H1 (cell line): ENCODE results near the gene ARMC3. TPM values are rescaled to one million over a fixed set of nuclear protein-coding genes. Genes with fewer than 3 reads are reported as not detected.

Source experiments
- CHD2 ChIP-seq: IDR thresholded peaks from 2 replicates; pipeline ENCODE4 v1.6.1; 2012; ENCODE audit warnings: low read length, improper control_type of control experiment
- EGR1 ChIP-seq: IDR thresholded peaks from 2 replicates; pipeline ENCODE4 v1.6.1; 2011; ENCODE audit warnings: low read depth, low read length, borderline replicate concordance
- POLR2A ChIP-seq, 2 experiments: IDR thresholded peaks; 1 replicate in 1 of 2; 2 replicates in 1 of 2; pipeline ENCODE4 v1.6.1; 2011; ENCODE audit warnings: low read depth in 2 of 2, low read length in 2 of 2, mild to moderate bottlenecking in 2 of 2; ENCODE audit errors: control extremely low read depth in 1 of 2
- POLR2AphosphoS5 ChIP-seq: IDR thresholded peaks from 2 replicates; pipeline ENCODE4 v1.6.1; 2011; ENCODE audit warnings: low read depth, low read length
- TAF7 ChIP-seq: optimal IDR thresholded peaks from 2 replicates; pipeline ENCODE3; 2011; ENCODE audit warnings: low read depth, mild to moderate bottlenecking, inconsistent platforms, low read length, moderate library complexity, borderline replicate concordance
- polyA plus RNA-seq, 7 experiments: library from polyadenylated mRNA; depleted of rRNA in 3 of 7; stranded (reverse) in 5 of 7; unstranded in 2 of 7; fragments of >200 nt in 5 of 7; fragments of 200-250 nt in 2 of 7; gene quantifications; 1 replicate in 5 of 7; 2 replicates in 1 of 7; 4 replicates in 1 of 7; pipeline versions ENCODE4 v1.2.1 to v1.2.3, GENCODE V29; 2011 to 2013; ENCODE audit warnings: missing spikeins in 2 of 7, mixed read lengths in 2 of 7
- total RNA-seq: library from RNA; stranded (reverse); fragmentation: NEBNext Ultra II Directional; extraction: Animal tissue kit (Norgen Biotek cat#: 25700); gene quantifications from 2 replicates; pipeline ENCODE4 v1.2.1, GENCODE V29; 2021
- TF ChIP-seq, protein P1 (sequence below): IDR thresholded peaks from 2 replicates; pipeline ENCODE4 v1.6.1; 2012; ENCODE audit warnings: low read length, inconsistent platforms

ARMC3 gene
- total and polyA plus RNA-seq, 2 of the 8 experiments (the other 6 are each of a cell fraction or from before 2014, with no cell fraction given), result 0.15 TPM

DNA sequence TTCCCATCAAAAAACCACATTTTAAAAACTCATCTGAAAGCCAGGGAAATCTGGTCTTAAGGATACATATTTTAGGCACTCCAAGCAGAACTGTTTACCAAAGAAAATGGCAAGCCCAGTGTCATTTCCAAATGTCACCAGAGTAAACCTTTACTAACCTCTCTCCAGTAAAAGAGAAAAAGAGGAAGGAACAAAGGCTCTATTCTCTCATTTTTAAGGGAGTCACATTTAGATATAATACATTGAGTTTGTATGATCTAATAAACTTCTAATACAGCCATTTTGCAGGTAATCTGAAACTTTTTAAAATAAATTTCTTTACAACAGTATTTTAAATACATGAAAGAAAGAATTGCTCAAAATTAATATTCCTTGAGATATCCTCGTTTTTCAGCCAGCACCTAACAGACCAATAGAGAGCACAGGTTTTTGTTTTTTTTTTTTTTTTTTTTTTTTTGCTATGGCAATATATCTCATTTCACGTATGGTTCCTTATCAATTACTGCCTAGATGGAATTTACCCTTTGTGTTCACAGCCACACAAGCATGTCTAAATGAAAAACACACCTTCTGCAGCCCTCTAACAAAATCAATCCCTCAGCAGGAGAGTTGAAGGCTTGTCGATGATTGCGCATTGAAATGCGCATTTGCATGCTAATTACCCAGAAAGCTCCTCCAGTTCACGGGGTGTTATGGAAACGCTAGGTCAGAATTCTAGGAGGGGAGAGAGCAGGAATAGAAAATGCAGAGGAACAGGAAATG, 127.8 kb downstream of the ARMC3 start (continued):
- TF ChIP-seq, protein P1, sequence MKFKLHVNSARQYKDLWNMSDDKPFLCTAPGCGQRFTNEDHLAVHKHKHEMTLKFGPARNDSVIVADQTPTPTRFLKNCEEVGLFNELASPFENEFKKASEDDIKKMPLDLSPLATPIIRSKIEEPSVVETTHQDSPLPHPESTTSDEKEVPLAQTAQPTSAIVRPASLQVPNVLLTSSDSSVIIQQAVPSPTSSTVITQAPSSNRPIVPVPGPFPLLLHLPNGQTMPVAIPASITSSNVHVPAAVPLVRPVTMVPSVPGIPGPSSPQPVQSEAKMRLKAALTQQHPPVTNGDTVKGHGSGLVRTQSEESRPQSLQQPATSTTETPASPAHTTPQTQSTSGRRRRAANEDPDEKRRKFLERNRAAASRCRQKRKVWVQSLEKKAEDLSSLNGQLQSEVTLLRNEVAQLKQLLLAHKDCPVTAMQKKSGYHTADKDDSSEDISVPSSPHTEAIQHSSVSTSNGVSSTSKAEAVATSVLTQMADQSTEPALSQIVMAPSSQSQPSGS, result peak; percentile 56
- TF ChIP-seq TAF7 (peak; percentile 99), CHD2 (0 out of 2 replicates have a peak, but pooled peaks have one; percentile 13), EGR1 (0 out of 2 replicates have a peak, but pooled peaks have one; percentile 49), POLR2AphosphoS5 (peak; percentile 38; the same call in 1 of the 2 replicates), POLR2A (IDR thresholded peaks at IDR 0.05; ENCODE audit: control extremely low read depth in 1 of 2, low read depth in 2 of 2, low read length in 2 of 2) (peak in 1 of 2 experiments; percentile 77; a peak in 2 of 3 replicates)
